H9 (cell line): ENCODE measurements around the gene COMT. TPM values are rescaled to one million over a fixed set of nuclear protein-coding genes. Genes with fewer than 3 reads are reported as not detected.

Source experiments
- DNase-seq: peaks from one replicate; pipeline ENCODE4 v3.0.0-alpha.2; 2017
- H2AFZ ChIP-seq: one replicate; pipeline ENCODE4 v1.6.1; 2013; ENCODE audit warnings: mild to moderate bottlenecking, low read length, control low read depth, moderate library complexity
- H2AK5ac ChIP-seq: 2 replicates; pipeline ENCODE4 v1.6.1; 2013; ENCODE audit warnings: low read length, control low read depth, mixed read lengths; ENCODE audit not compliant: insufficient read length
- H2BK120ac ChIP-seq: one replicate; pipeline ENCODE4 v1.6.1; 2013; ENCODE audit warnings: low read depth, mild to moderate bottlenecking, low read length, control low read depth, inconsistent platforms; ENCODE audit not compliant: poor library complexity, severe bottlenecking
- H2BK12ac ChIP-seq: 2 replicates; pipeline ENCODE4 v1.6.1; 2013; ENCODE audit warnings: low read length, control low read depth, mixed read lengths, low read depth; ENCODE audit not compliant: insufficient read length
- H2BK15ac ChIP-seq: 2 replicates; pipeline ENCODE4 v1.6.1; 2013; ENCODE audit warnings: low read depth, low read length, control low read depth
- H2BK20ac ChIP-seq: one replicate; pipeline ENCODE4 v1.6.1; 2013; ENCODE audit warnings: low read depth, mild to moderate bottlenecking, low read length, control low read depth, inconsistent platforms; ENCODE audit not compliant: poor library complexity, severe bottlenecking
- H2BK5ac ChIP-seq: 2 replicates; pipeline ENCODE4 v1.6.1; 2013; ENCODE audit warnings: low read length, control low read depth, mixed read lengths; ENCODE audit not compliant: insufficient read length
- H3K14ac ChIP-seq: 2 replicates; pipeline ENCODE4 v1.6.1; 2013; ENCODE audit warnings: low read length, control low read depth; ENCODE audit not compliant: insufficient read depth
- H3K18ac ChIP-seq: 2 replicates; pipeline ENCODE4 v1.6.1; 2013; ENCODE audit warnings: low read depth, mild to moderate bottlenecking, mixed read lengths, low read length, control low read depth; ENCODE audit not compliant: insufficient read length
- H3K23ac ChIP-seq: 2 replicates; pipeline ENCODE4 v1.6.1; 2013; ENCODE audit warnings: low read length, control low read depth, mixed read lengths, low read depth; ENCODE audit not compliant: insufficient read length
- H3K23me2 ChIP-seq: 2 replicates; pipeline ENCODE4 v1.6.1; 2013; ENCODE audit warnings: low read depth, mild to moderate bottlenecking, mixed read lengths, low read length, control low read depth; ENCODE audit not compliant: insufficient read length, poor library complexity, severe bottlenecking
- H3K27ac ChIP-seq: 2 replicates; pipeline ENCODE4 v1.5.1; 2013; ENCODE audit warnings: low read length, control low read depth, mixed read lengths, low read depth; ENCODE audit not compliant: insufficient read length
- H3K27me3 ChIP-seq: 2 replicates; pipeline ENCODE4 v1.6.1; 2013; ENCODE audit warnings: low read length, control low read depth, inconsistent platforms; ENCODE audit not compliant: insufficient read depth
- H3K4ac ChIP-seq: 2 replicates; pipeline ENCODE4 v1.6.1; 2013; ENCODE audit warnings: low read depth, mild to moderate bottlenecking, control low read depth, inconsistent platforms, low read length, moderate library complexity
- H3K4me1 ChIP-seq: 2 replicates; pipeline ENCODE4 v1.6.1; 2013; ENCODE audit warnings: low read length, control low read depth, inconsistent platforms; ENCODE audit not compliant: insufficient read depth
- H3K4me2 ChIP-seq: 2 replicates; pipeline ENCODE4 v1.6.1; 2013; ENCODE audit warnings: low read length, control low read depth, mixed read lengths; ENCODE audit not compliant: insufficient read length, insufficient read depth
- H3K56ac ChIP-seq: 2 replicates; pipeline ENCODE4 v1.6.1; 2013; ENCODE audit warnings: low read depth, mild to moderate bottlenecking, mixed read lengths, low read length, control low read depth; ENCODE audit not compliant: insufficient read length
- H3K79me1 ChIP-seq: 2 replicates; pipeline ENCODE4 v1.6.1; 2013; ENCODE audit warnings: low read depth, mild to moderate bottlenecking, moderate library complexity, low read length, control low read depth, inconsistent platforms; ENCODE audit not compliant: insufficient read depth, poor library complexity, severe bottlenecking
- H3K79me2 ChIP-seq: 2 replicates; pipeline ENCODE4 v1.6.1; 2013; ENCODE audit warnings: low read length, control low read depth, inconsistent platforms; ENCODE audit not compliant: insufficient read depth
- H3K9ac ChIP-seq: 2 replicates; pipeline ENCODE4 v1.6.1; 2013; ENCODE audit warnings: low read length, control low read depth, mixed read lengths; ENCODE audit not compliant: insufficient read length; ENCODE audit errors: extremely low read depth
- H3K9me3 ChIP-seq: one replicate; pipeline ENCODE4 v1.6.1; 2013; ENCODE audit warnings: low read depth, low read length, inconsistent platforms; ENCODE audit not compliant: control insufficient read depth
- H3T11ph ChIP-seq: one replicate; pipeline ENCODE4 v1.6.1; 2013; ENCODE audit warnings: mild to moderate bottlenecking, low read length, control low read depth, inconsistent platforms
- H4K20me1 ChIP-seq: one replicate; pipeline ENCODE4 v1.6.1; 2013; ENCODE audit not compliant: control insufficient read depth, insufficient read length, insufficient read depth
- H4K5ac ChIP-seq: 2 replicates; pipeline ENCODE4 v1.6.1; 2013; ENCODE audit warnings: low read depth, mild to moderate bottlenecking, mixed read lengths, low read length, control low read depth; ENCODE audit not compliant: insufficient read length
- H4K8ac ChIP-seq: replicated peaks from 2 replicates; pipeline ENCODE4 v1.6.1; 2013; ENCODE audit warnings: low read length, control low read depth, mixed read lengths, low read depth; ENCODE audit not compliant: insufficient read length
- H4K91ac ChIP-seq: 2 replicates; pipeline ENCODE4 v1.6.1; 2013; ENCODE audit warnings: low read depth, mild to moderate bottlenecking, moderate library complexity, mixed read lengths, low read length, control low read depth; ENCODE audit not compliant: insufficient read length
- H3K27ac Mint-ChIP-seq, 3 experiments: 2 replicates in 2 of 3; 3 replicates in 1 of 3; pipeline ENCODE4 v1.8.0; 2020 to 2021; ENCODE audit warnings: mixed read lengths in 3 of 3, mild to moderate bottlenecking in 1 of 3, moderate library complexity in 1 of 3
- H3K27me3 Mint-ChIP-seq: 2 replicates; pipeline ENCODE4 v1.8.0; 2021; ENCODE audit warnings: low read depth, mild to moderate bottlenecking, moderate library complexity, mixed read lengths
- H3K36me3 Mint-ChIP-seq, 3 experiments: 2 replicates in 2 of 3; 3 replicates in 1 of 3; pipeline ENCODE4 v1.8.0; 2020 to 2021; ENCODE audit warnings: low read depth in 3 of 3, mixed read lengths in 3 of 3; ENCODE audit not compliant: insufficient read depth in 1 of 3
- H3K4me1 Mint-ChIP-seq, 2 experiments: 2 replicates each; pipeline ENCODE4 v1.8.0; 2020; ENCODE audit warnings: mixed read lengths in 2 of 2
- H3K4me3 Mint-ChIP-seq, 2 experiments: 2 replicates in 1 of 2; 3 replicates in 1 of 2; pipeline ENCODE4 v1.8.0; 2020 to 2021; ENCODE audit warnings: mild to moderate bottlenecking in 2 of 2, mixed read lengths in 2 of 2, moderate library complexity in 1 of 2
- H3K9me3 Mint-ChIP-seq, 2 experiments: 2 replicates in 1 of 2; 3 replicates in 1 of 2; pipeline ENCODE4 v1.8.0; 2020; ENCODE audit warnings: mild to moderate bottlenecking in 2 of 2, mixed read lengths in 2 of 2, moderate library complexity in 1 of 2
- CTCF ChIP-seq: fragments of 200-600 bp; sonication (generic); conservative IDR thresholded peaks from 3 replicates; pipeline ENCODE4 v1.8.0; 2021; ENCODE audit warnings: antibody characterized with exemption, mild to moderate bottlenecking
- WGBS: extraction: QIAGEN DNeasy Blood & Tissue Kit; methylation state at CpG from one replicate; pipeline ENCODE4 v1.1.7; 2013; ENCODE audit warnings: missing lambda C conversion rate, low lambda C conversion rate, mixed read lengths; ENCODE audit not compliant: insufficient read length; ENCODE audit errors: extremely low coverage; 5-methylcytosine and 5-hydroxymethylcytosine counted together
- total RNA-seq: library from RNA; stranded (reverse); gene quantifications from 2 replicates; pipeline ENCODE4 v1.2.1, GENCODE V29; 2021

COMT gene
- total RNA-seq, 1 experiment from 2014 or later: 42.2 TPM

GRCh38 chr22:19932367-19933206 is 9.0 kb upstream of the COMT start:
- H3K4me3 Mint-ChIP-seq: no peak overlapping the region
- H3K9me3 Mint-ChIP-seq: peaks cover 17 to 21% of the 10 kb centered on the region in 2 experiments

More at GRCh38 chr22:19932367-19933206, 9.0 kb upstream of the COMT start:
- WGBS: no CpG with 5 or more reads among the region's 12 CpGs
- Histone ChIP-seq H2BK120ac (no peak overlapping the region), H3T11ph (no peak overlapping the region), H2AK5ac (no peak overlapping the region), H3K23ac (no peak overlapping the region), H3K27ac (no peak overlapping the region), H3K79me2 (no peaks in the 10 kb centered on the region), H2BK20ac (no peak overlapping the region), H3K4ac (no peak overlapping the region), H4K5ac (no peak overlapping the region), H3K4me2 (no peak overlapping the region), H2BK5ac (no peak overlapping the region), H3K18ac (no peak overlapping the region), H2BK12ac (no peak overlapping the region), H4K20me1 (peaks cover 3% of the 10 kb centered on the region), H3K27me3 (no peaks in the 10 kb centered on the region; the same call in 1 of the 2 replicates), H3K56ac (no peak overlapping the region), H3K79me1 (no peaks in the 10 kb centered on the region), H3K23me2 (no peaks in the 10 kb centered on the region), H4K91ac (no peak overlapping the region), H2BK15ac (no peak overlapping the region), H3K9ac (no peak overlapping the region), H3K4me1 (no peaks in the 10 kb centered on the region), H4K8ac (no peak overlapping the region), H2AFZ (no peak overlapping the region), H3K9me3 (no peaks in the 10 kb centered on the region), H3K14ac (no peak overlapping the region; the same call in 1 of the 2 replicates)
- no peak for DNase-seq
- H3K4me1 Mint-ChIP-seq: no peaks in the 10 kb centered on the region
- H3K27ac Mint-ChIP-seq: peak overlapping the region in 1 of 3 experiments; percentile 51; a peak in 3 of 7 replicates
- peaks cover 5% of the 10 kb centered on the region for H3K27me3 Mint-ChIP-seq
- peaks cover 13 to 27% (median 21%) of the 10 kb centered on the region in 3 experiments for H3K36me3 Mint-ChIP-seq
- TF ChIP-seq CTCF: no peak
